NCI-H128 (cell line): ENCODE measurements around the gene MARK3.

ENCODE experiments used
- DNase-seq: peaks from one replicate; lab custom pipeline; 2025; ENCODE audit not compliant: unreplicated experiment; lab: John Stamatoyannopoulos, UW

MARK3 gene

GRCh38 chr14:103483600-103483999, 98.4 kb downstream of the MARK3 start:
- no peak for DNase-seq

DNA sequence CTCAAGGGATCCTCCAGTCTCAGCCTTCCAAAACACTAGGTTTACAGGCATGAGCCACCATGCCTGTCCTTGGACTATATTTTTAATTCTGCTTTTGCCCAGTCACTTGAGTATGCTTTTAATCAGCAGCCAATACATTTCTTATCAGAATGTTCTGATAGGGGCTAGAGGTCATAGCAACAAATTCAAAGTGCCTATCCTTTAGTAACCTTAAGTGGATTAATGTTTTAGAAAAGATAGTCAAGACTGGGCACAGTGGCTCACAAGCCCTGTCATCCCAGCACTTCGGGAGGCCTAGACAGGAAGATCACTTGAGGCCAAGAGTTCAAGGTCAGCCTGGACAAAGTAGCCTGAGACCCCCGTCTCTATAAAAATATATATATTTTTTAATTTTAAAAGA, 100.3 kb downstream of the MARK3 start:
- no peak for DNase-seq

DNA sequence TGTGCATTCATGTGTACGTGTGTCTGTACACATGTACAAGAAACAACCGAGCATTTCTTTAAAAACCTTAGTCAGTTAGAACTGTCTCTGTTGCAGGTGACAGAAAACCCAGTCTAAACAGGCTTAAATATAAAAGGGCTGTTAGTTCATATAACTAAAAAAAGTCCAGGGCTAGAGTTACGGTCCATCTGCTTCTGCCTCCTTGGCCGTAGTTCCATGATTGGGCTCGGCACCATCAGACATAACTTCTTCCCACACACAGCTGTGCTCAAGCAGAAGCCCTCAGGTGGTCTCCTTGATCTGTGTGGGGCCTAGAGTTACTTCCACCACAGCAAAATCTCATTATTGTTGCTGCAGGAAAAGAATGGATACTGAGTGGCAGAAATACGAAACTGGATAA, 102.9 kb downstream of the MARK3 start:
- DNase-seq: no peak

DNA sequence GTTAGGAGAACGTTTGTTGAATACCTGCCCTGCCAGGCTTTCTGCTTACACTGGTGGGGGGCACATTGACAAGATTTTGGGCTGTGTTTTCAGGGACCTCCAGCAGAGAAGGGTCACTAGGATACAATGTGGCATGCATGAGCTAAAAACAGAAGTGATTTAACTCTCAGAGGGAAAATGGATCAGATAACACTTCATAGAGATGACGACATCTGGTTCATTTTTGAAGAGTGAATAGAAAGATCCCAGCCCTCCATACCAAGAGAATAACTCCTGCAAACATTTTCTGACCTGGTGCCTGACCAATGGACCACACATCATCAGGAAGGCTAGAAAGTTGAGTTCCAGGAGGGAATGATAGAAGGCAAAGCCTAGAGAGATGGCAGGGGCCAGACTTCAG, 103.7 kb downstream of the MARK3 start:
- DNase-seq: no peak

- DNase-seq: no peak
These were observed 104.4 kb downstream of the MARK3 start for GRCh38 chr14:103489621-103490020.

- no peak for DNase-seq
These were observed 106.5 kb downstream of the MARK3 start for GRCh38 chr14:103491691-103492090.

DNA sequence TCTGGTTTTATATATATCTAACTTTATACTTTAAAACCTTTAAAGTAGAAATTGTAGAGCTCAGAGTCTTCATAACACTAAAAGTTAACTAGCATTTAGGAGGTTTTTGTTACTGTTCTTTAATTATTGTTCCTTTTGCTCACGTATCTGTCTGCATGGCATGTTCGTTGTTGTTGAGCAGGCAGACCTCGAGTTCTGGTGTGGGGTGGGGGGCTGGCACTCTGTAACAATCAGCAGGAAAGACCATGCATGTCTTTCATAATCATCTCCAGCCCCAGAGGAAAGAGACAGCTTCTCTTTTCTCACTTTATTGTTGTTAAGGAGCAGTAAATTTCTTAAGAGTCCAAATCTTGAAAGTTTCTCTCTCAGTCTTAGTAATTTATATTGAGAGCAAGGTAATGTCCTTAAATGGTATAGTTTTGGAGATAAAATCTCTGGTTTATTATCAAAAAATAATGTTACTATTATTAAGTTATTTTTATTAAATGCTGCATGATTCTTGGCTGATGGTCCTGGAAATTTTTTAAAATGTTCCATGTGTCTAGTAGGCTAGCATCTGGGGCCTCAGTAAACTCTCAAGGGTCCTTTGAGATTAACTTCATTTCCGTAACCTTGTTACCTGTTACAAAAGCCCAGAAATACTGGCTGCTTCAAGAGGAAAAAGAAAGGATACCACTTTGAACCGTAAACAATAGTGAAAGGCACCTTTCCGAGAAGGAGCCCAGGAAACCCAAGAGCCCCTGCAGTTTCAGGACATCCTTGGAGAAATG, 107.1 kb downstream of the MARK3 start:
- no peak for DNase-seq

GRCh38 chr14:103495854-103496253, 110.6 kb downstream of the MARK3 start:
- no peak for DNase-seq

DNA sequence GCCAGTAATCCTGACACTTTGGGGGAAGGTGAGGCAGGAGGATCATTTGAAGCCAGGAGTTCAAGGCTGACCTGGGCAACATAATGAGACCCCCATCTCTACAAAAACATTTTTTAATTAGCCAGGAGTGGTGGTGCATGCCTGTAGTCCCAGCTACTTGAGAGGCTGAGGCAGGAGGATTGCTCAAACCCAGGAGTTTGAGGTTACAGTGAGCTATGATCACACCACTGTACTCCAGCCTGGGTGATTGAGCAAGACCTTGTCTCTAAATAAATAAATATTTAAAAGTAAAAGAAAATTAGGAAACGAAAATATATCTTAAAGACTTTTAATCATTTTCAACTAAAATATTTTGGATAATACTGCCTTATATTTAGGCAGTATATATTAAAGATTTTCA, 111.6 kb downstream of the MARK3 start:
- no peak for DNase-seq

GRCh38 chr14:103499709-103500108, 114.5 kb downstream of the MARK3 start:
- DNase-seq: no peak

DNA sequence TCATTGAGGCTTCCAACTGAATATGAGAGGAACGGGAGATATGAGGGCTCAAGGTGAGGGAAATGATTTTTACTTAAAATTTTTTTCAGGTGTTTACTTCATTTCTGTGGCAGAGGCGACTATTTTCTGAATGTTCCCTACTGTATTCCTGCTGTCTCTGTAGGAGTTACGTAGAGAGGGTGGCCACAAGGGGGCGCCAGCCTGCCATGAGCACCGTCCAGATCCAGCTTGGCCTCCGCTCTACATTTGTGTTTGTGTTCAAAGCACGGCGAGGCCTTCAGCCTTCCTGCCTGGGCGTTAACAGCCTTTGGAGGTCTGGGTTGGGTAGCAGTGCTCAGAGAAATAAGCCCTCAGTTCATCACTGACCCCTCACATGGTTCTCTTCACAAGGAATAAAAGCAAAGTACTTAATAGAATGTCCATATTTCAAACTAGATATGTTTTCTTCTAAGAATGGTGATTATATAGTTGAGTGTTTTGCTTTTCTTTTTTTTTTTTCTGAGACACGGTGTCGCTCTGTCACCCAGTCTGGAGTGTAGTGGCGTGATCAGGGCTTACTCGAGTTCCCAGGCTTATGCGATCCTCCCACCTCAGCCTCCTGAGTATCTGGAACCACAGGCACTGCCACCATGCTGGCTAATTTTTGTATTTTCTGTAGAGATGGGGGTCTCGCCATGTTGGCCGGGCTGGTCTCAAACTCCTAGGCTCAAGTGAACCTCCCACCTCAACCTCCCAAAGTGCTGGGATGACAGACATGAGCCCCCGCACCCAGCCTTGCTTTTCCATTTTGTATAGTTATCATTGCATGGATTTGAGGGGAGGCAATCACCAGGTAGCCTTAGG, 115.2 kb downstream of the MARK3 start:
- DNase-seq: peak; percentile 87

- no peak for DNase-seq
These were observed 116.0 kb downstream of the MARK3 start for GRCh38 chr14:103501041-103501870.

GRCh38 chr14:103501921-103502669, 116.9 kb downstream of the MARK3 start:
- DNase-seq: no peak

- no peak for DNase-seq
These were observed 117.7 kb downstream of the MARK3 start for GRCh38 chr14:103502877-103503276.

- no peak for DNase-seq
These were observed 118.1 kb downstream of the MARK3 start for GRCh38 chr14:103503296-103503695.

GRCh38 chr14:103504991-103505565, 119.9 kb downstream of the MARK3 start:
- no peak for DNase-seq

- no peak for DNase-seq
These were observed 122.5 kb downstream of the MARK3 start for GRCh38 chr14:103507751-103508150.

DNA sequence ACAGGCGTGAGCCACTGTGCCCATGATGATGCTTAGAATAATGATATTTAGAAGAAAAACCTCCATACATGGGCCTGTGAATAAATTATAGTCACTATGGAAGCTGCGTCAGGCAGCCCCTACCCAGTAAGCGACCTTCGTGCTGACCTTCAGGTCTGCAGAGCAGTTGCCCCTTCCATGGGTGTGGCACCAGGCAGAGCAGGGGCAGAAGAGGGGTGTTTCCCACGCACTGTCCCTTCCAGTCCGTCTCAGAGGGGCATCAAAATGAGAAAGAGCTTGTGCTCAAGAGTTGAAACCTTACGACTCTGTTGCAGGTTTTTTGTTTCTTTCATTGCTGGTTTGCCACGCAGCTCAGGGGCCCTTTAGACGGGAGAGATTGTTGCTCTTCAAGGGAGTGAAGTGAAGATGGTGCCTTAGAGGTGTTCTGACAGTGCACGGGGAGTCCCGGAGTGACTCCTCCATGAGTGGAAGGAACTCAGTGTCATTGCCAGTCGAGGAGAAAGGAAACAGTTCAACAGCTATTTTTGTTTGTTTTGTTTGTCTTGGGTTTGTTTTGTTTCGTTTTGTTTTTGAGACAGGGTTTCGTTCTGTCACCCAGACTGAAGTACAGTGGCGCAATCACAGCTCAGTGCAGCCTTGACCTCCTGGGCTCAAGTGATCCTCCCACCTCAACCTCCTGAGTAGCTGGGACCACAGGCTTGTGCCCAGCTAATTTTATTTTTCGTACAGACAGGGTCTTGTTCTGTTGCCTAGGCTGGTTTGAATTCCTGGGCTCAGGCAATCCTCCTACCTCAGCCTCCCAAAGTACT, 123.5 kb downstream of the MARK3 start:
- no peak for DNase-seq

DNA sequence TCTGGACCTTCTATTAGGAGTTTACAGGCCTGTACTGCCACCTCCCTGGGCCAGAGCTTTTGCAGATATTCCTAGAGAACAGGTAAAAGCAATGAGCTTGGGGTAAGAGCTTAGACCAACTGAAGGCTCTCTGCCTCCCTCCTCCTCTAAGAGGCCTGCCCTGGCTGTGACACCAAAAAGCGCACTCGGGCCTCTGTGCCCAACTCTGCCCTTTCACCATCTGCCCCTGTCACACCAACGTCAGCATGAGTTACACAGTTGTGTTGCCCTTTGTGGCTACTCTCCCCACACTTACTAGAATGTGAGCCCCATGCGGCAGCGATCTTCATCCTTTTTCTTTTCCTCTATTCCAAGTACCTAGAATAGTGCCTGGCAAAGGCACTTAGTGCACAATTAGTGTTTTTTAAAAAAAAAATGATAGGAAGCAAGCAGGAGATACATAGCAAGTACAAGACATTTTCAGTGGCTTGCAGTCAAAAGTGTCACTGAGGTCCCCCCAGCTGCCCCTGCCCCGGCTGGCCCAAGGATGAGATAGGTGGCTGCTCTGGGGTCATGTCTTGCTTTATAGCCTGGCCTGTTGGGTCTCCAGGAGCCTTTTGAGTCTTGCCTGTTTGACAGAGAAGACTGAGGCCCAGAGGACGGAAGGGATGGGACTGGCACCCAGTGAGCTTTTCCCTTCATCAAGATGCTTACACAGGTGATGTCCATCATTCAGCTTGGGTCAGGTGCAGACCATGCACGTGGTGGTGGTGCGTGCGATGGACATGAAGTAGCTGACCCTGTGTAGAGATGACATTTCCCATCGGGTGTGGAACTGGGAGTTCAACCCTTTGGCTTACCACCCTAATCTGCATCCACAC, 124.9 kb downstream of the MARK3 start:
- no peak for DNase-seq
